HT-29 (cell line): Measurements from ENCODE around the gene MAPRE2. TPM values are rescaled to one million over a fixed set of nuclear protein-coding genes. Genes with fewer than 3 reads are reported as not detected.

Source experiments
- DNase-seq: peaks from one replicate; pipeline ENCODE4 v3.0.0-alpha.2; 2015; ENCODE audit warnings: low spot score
- total RNA-seq: library from RNA; depleted of rRNA; stranded (reverse); fragments of >200 nt; shearing (Covaris generic); gene quantifications from 2 replicates; pipeline ENCODE4 v1.2.3, GENCODE V29; 2014

Gene MAPRE2
- total RNA-seq, 1 experiment from 2014 or later = 2.8 TPM

- DNase-seq = no peak
Measured at GRCh38 chr18:35121531-35121930, 80.3 kb downstream of the MAPRE2 start.

GRCh38 chr18:35122586-35123224 is 81.5 kb downstream of the MAPRE2 start:
- DNase-seq = no peak

DNA sequence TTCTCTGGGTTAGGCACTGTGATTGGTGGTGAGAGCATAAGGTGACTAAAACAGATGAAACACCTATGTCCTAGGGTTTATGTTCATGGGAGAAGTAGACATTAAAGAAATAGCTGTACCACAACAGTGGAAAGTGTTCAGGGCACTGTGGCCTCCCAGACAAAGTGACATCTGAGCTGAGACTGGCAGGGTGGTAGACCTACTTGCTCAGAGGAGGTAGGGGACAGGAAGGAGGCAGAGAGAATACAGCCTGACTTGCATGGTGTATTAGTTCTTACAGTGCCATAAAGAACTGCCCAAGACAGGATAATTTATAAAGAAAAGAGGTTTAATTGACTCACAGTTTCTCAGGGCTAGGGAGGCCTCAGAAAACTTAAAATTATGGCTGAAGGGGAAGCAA is 82.6 kb downstream of the MAPRE2 start:
- no peak for DNase-seq

- peak; percentile 19 for DNase-seq
Measured at GRCh38 chr18:35127201-35127600, 86.0 kb downstream of the MAPRE2 start.

GRCh38 chr18:35128675-35129074 is 87.5 kb downstream of the MAPRE2 start:
- no peak for DNase-seq

DNA sequence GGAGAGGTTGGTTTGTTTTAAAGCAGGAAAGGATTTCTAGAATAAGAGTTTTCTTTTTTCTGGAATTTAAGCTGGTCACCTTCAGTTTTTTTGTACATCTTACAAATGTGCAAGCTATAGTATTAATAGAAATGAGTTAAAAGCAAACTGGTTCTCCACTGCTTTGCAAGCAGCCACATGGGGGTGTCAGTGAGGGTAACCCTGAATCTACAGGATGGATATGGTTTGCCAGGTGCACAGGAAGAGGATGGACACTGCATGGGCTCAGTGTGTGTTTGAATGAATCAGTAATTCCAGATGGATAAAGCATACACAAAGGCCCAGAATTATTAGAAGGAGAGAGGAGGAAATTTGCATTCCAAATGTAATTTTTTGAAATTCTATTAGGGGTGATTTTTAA is 89.0 kb downstream of the MAPRE2 start:
- peak; percentile 1 for DNase-seq

DNA sequence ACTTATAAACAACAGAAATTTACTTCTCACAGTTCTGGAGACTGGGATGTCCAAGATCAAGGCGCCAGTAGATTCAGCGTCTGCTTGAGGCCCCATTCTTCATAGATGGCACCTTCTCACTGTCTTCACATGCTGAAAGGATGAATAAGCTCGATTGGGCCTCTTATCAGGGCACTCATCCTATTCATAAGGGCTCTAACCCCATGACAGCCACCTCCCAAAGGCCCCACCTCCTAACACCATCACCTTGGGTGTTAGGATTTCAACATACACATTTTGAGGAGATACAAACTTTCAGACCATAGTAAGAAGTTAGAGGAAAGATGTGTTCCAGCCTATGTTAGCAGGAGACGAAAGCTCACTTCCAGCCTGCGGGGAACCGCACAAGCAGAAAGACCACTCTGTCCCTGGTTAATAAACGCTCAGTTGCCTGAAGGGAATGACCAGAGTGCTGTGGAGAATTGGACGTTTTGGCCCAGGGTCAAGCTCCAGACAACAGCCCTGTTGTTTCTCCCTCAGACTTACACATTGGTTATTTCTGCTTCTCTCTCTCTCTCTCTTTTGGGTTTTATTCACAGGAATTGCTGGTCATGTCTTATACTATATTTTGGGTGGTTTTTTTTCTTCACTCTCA is 90.3 kb downstream of the MAPRE2 start:
- no peak for DNase-seq

GRCh38 chr18:35132021-35132902 is 91.0 kb downstream of the MAPRE2 start:
- no peak for DNase-seq

- DNase-seq = no peak
Measured at GRCh38 chr18:35134190-35134730, 93.0 kb downstream of the MAPRE2 start.

GRCh38 chr18:35134791-35135531 is 93.7 kb downstream of the MAPRE2 start:
- DNase-seq = no peak

- DNase-seq = no peak
Measured at GRCh38 chr18:35136248-35136647, 95.0 kb downstream of the MAPRE2 start.

- DNase-seq = no peak
Measured at GRCh38 chr18:35136885-35137284, 95.7 kb downstream of the MAPRE2 start.

- DNase-seq = no peak
Measured at GRCh38 chr18:35137632-35138031, 96.4 kb downstream of the MAPRE2 start.

GRCh38 chr18:35138773-35139172 is 97.6 kb downstream of the MAPRE2 start:
- no peak for DNase-seq

DNA sequence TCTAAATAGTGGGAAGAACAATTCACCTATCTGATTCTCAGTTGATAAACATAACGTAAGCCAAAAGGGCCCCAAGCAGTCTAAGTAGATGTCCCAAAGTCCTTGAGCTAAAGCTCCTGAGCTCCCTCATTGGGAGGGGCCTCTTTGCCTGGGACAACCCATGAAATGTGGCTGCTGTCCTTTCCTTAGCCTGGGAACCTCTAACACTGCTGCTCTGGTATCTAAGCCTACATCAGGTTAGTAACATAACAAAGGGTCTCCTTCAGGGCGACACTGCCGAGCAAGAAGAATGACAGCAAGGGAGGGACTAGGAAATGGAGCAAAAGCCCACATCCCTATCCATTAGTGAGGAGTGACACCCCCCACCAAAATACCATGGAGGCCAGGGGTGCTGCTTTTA is 98.3 kb downstream of the MAPRE2 start:
- no peak for DNase-seq

- DNase-seq = no peak
Measured at GRCh38 chr18:35141077-35141476, 99.9 kb downstream of the MAPRE2 start.

DNA sequence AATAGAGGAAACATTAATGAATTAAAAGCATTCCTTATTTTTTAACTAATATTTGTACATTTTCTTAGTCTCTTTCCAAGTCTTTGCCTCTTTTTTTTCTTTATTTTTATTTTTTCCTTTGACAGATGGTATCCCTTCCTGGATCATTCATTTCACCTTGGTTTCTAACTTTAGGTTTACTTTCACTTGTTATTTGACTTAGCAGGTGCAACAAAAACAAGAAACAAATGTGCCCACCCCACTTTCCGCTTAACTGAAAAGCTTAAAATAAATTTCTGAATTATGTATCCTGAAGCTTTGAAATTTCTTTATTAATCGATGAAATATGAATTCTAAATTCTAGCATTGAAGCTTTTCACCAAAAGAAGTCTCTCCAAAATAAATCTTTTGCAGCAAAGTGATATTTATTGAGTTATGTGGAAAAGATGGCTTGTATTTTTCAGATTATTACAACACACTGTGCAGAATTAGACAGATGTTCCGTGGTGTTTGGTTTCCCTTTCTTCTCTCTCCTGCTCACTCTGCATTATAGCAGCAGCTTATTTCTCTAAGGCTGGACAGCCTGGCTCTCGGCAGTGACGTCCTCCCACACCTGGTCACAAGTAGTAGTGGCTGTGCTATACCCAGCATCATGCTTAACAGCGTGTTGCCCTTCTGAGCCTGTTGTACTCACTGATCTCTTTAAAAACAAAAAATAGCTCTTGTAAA is 100.5 kb downstream of the MAPRE2 start:
- no peak for DNase-seq

DNA sequence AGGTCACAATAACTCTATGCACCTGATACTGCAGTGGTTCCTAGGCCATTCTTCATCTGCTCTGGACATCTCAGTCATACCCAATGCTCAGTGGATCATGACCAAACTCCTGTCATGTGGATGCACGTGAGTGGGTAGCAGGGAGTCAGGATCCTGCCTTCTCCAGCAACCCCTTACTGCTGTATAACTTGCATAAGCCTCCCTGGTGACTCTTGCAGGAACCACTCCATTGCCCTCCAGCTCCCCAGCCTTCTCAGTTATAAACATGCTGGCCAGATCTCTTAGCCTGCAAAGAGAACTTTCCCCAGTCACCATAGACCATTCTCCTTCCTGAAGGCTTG is 101.0 kb downstream of the MAPRE2 start:
- no peak for DNase-seq

- peak; percentile 62 for DNase-seq
Measured at GRCh38 chr18:35143622-35144596, 102.7 kb downstream of the MAPRE2 start.

DNA sequence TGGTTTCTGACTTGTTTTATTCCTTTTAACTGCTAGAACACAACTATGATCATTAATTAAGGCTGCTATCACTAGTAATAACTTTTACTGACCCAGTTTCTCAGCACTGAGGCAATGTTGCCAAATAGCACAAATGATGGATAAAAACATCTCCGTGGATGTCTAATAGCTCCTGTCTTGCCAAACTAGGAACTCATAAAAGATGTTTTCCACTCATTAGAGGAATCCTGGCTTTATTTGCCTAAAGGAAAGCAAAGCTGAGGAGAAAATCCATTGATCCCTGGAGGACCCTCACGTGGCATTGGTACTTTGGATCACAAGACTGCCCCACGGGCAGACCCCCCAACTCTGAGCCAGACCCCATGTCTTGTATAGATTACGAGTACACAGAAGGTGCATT is 103.5 kb downstream of the MAPRE2 start:
- no peak for DNase-seq
